Measurements from ENCODE around the gene GNA14. TPM values are rescaled to one million over a fixed set of nuclear protein-coding genes. Genes with fewer than 3 reads are reported as not detected.

The GNA14 gene
- total RNA-seq, 1 experiment from 2014 or later: 0.37 TPM

DNA sequence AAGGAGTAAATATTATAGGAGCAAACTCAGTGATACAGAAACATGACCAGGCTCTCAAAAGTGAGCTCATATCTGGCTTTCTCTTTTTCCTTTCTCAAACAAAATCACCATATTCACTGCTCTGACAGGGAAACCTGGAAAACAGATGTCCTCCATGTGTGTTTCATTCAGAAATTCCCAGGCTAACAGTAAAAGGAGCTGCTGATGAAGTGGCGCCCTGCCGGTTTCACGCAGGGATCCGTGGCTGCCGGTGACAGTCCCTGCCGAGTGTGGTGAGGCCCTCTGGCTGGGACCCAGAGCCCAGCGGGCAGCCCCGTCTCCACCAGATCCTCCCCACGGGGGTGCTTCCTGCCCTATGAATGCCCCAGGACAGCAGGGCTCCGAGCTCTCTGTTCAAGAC lies 208.1 kb downstream of the GNA14 start:
- Histone ChIP-seq H3K18ac (ENCODE audit: insufficient read length, low read depth, low read length) (no peak overlapping the region), H3K14ac (ENCODE audit: insufficient read depth, low read length) (no peak overlapping the region), H2AFZ (ENCODE audit: low read length) (no peak overlapping the region), H3K4me2 (ENCODE audit: insufficient read depth, insufficient read length, low read length) (no peak overlapping the region), H3T11ph (ENCODE audit: low read length) (no peak overlapping the region), H4K5ac (ENCODE audit: insufficient read length, low read depth, low read length) (no peak overlapping the region), H3K56ac (ENCODE audit: insufficient read length, low read depth, low read length) (no peak overlapping the region), H3K4ac (ENCODE audit: low read depth, low read length) (no peak overlapping the region), H4K91ac (ENCODE audit: insufficient read length, low read depth, low read length) (no peak overlapping the region), H4K8ac (replicated peaks; ENCODE audit: insufficient read length, low read depth, low read length) (no peak overlapping the region), H3K79me2 (ENCODE audit: insufficient read depth, low read length) (no peaks in the 10 kb centered on the region), H2BK5ac (ENCODE audit: insufficient read length, low read length) (no peak overlapping the region), H3K23me2 (ENCODE audit: insufficient read length, low read depth, low read length, poor library complexity, severe bottlenecking) (no peaks in the 10 kb centered on the region), H3K9ac (ENCODE audit: extremely low read depth, insufficient read length, low read length) (no peak overlapping the region), H2BK12ac (ENCODE audit: insufficient read length, low read depth, low read length) (no peak overlapping the region), H2BK120ac (ENCODE audit: low read depth, low read length, poor library complexity, severe bottlenecking) (no peak overlapping the region), H3K4me1 (ENCODE audit: insufficient read depth, low read length) (peaks cover 5% of the 10 kb centered on the region; the same call in 1 of the 2 replicates), H4K20me1 (ENCODE audit: control insufficient read depth, insufficient read depth, insufficient read length) (no peaks in the 10 kb centered on the region), H3K23ac (ENCODE audit: insufficient read length, low read depth, low read length) (no peak overlapping the region), H3K9me3 (ENCODE audit: control insufficient read depth, low read depth, low read length) (no peaks in the 10 kb centered on the region), H3K27me3 (ENCODE audit: insufficient read depth, low read length) (no peaks in the 10 kb centered on the region), H3K79me1 (ENCODE audit: insufficient read depth, low read depth, low read length, poor library complexity, severe bottlenecking) (no peaks in the 10 kb centered on the region), H2AK5ac (ENCODE audit: insufficient read length, low read length) (no peak overlapping the region), H2BK20ac (ENCODE audit: low read depth, low read length, poor library complexity, severe bottlenecking) (no peak overlapping the region), H2BK15ac (ENCODE audit: low read depth, low read length) (no peak overlapping the region), H3K27ac (ENCODE audit: insufficient read length, low read depth, low read length) (no peak overlapping the region)
- Mint-ChIP-seq H3K36me3 (ENCODE audit: insufficient read depth in 1 of 3, low read depth in 3 of 3) (0 out of 7 replicates have a peak, but pooled peaks cover 0 to 2% (median 0%) of the 10 kb centered on the region in 3 experiments), H3K27me3 (ENCODE audit: low read depth) (no peaks in the 10 kb centered on the region; the same call in 1 of the 2 replicates), H3K9me3 (peaks cover 0 to 1% of the 10 kb centered on the region in 2 experiments; a peak in 1 of 5 replicates), H3K4me1 (peaks cover 16 to 22% of the 10 kb centered on the region in 2 experiments), H3K27ac (peak overlapping the region in 2 of 3 experiments; percentile 30 to 83; a peak in 4 of 7 replicates), H3K4me3 (peak overlapping the region in 1 of 2 experiments; percentile 24; a peak in 2 of 5 replicates)
- TF ChIP-seq, protein P1, sequence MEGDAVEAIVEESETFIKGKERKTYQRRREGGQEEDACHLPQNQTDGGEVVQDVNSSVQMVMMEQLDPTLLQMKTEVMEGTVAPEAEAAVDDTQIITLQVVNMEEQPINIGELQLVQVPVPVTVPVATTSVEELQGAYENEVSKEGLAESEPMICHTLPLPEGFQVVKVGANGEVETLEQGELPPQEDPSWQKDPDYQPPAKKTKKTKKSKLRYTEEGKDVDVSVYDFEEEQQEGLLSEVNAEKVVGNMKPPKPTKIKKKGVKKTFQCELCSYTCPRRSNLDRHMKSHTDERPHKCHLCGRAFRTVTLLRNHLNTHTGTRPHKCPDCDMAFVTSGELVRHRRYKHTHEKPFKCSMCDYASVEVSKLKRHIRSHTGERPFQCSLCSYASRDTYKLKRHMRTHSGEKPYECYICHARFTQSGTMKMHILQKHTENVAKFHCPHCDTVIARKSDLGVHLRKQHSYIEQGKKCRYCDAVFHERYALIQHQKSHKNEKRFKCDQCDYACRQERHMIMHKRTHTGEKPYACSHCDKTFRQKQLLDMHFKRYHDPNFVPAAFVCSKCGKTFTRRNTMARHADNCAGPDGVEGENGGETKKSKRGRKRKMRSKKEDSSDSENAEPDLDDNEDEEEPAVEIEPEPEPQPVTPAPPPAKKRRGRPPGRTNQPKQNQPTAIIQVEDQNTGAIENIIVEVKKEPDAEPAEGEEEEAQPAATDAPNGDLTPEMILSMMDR (conservative IDR thresholded peaks at IDR 0.05): no peak
- WGBS (ENCODE audit: extremely low coverage, insufficient read length, low lambda C conversion rate): no CpG with 5 or more reads among the region's 10 CpGs
- DNase-seq: peak; percentile 73
